Mucosa of gallbladder (tissue), 1 donor: ENCODE results near the gene KDM1B. TPM values are rescaled to one million over a fixed set of nuclear protein-coding genes. Genes with fewer than 3 reads are reported as not detected.
"Not testable (repeated sequence)": the region's sequence is repeated elsewhere in the genome, so short reads cannot be mapped to it uniquely, and the experiment has no call there.

Source experiments
- DNase-seq: peaks from one replicate; pipeline ENCODE4 v3.0.0-alpha.2; 2020; ENCODE audit warnings: low spot score
- total RNA-seq: library from RNA; stranded (reverse); gene quantifications from one replicate; pipeline ENCODE4 v1.2.1, GENCODE V29; 2021
- donor health status: DM: no; HTN: no; CAD: no.

The KDM1B gene
- total RNA-seq, 1 donor from 2014 or later, result 22.6 TPM

DNA sequence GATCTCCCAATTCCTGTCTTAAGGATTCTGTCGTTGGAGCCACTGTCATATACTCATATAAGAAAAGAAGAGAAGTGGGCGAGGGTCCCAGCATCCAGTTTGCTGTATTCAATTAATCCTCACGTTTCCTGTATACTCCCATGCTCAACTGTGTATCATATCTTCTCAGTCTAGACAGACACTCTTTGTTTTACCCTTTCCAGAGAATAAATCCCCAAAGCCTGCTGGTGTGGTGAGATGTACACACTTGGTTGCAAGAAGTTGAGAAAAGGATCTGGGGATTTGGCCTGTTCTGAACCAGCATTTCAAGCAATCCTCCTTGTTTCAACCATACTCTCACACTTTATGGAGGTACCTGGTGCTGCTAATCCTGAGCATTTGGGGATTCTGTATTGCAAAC is 3.4 kb upstream of the KDM1B start:
- no peak for DNase-seq

DNA sequence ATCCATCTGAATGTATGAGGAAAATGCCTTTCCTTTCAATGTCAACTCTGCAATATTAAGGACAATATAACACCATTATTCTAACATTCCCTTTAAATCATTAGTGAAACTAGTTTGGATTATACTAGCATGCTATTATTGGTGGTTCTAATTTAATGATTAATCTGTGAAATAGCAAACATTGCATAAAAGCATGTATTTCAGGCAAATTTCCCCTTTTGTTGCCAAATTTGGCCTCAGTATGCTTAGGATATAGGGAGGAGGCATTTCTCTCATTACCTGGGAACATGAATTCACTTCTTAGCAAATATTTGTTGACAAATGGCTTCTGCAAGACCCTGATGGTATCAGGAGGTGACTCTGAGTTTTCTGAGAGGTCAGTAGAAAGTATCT is 1.9 kb upstream of the KDM1B start:
- no peak for DNase-seq

- DNase-seq, result peak; percentile 21
Observed at GRCh38 chr6:18154507-18155149, 594 bp upstream of the KDM1B start, which contains the start of gene TPMT. TSS of gene TPMT (minus strand) at chr6:18155077. CDS start at chr6:18149127, 5,950 bp downstream.

DNA sequence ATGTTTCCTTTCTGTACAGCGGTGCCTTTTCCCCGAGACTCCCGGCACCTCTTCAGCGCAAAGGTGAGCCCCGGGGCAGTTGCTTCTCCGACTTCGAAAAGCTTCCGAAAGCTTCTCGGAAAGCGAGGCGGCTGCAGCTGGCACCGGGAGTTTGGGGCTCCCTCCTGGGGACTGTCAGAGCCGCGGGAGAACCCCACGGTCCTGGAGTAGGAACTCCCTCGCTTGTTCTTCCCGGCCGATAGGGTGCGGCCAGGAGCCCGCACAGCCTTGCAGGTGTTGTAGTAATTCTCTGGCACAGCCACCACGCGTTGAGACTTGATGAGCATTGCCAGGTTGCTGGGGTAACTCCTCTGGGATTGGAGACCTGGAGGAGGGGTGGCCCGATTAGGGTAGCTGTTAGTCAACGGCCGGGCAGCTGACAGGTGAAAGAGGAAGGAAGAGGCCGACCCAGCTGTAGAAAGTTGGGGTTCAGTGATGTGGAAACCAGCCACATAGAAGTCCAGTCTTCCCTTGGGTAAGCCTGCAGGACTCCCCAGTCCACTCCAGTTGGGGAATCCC is 721 bp downstream of the KDM1B start:
- peak; percentile 67 for DNase-seq

GRCh38 chr6:18160911-18161310 is 5.7 kb downstream of the KDM1B start:
- no peak for DNase-seq

DNA sequence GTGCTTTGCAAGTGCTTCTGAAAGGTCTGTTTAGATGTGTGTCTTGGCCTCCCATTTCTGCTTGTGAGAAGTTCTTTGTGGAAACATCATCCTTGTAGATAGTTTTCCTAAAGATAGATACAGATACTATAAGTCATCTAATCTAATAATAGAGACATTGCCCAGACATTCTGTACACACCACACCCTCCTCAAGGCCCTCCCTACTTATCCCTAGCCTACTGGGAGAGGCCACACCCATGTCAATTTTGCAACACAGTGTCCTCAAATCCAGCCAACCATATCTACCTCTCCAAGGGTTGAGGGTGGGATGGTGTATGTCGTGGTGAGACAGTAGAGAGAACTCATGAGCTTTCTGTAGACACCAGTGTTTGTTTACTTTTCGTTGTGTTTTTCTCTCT is 6.2 kb downstream of the KDM1B start:
- DNase-seq, result no peak

DNA sequence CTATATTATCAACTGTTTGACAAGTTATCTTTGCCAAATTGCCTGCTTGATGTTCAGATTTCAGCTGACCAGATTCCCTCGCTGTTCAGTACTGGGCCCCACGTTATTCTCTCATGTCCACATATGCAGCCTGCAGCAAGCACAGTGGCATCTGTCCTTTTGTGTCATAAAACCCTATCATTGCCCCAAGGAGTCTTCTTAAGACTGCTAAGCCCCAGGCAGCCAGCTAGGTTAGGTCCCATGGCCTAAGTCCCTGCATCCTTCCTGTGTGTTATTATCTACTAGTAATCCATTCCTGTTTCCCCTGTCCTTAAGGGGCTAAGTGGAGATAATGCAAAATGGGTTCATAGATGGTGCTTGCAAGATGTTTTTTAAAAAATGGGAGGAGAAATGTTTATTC is 7.2 kb downstream of the KDM1B start:
- DNase-seq, result no peak

- no peak for DNase-seq
Observed at GRCh38 chr6:18165751-18166150, 10.5 kb downstream of the KDM1B start.

- no peak for DNase-seq
Observed at GRCh38 chr6:18166312-18167036, 11.3 kb downstream of the KDM1B start.

- DNase-seq, result no peak
Observed at GRCh38 chr6:18168264-18168663, 13.0 kb downstream of the KDM1B start.

DNA sequence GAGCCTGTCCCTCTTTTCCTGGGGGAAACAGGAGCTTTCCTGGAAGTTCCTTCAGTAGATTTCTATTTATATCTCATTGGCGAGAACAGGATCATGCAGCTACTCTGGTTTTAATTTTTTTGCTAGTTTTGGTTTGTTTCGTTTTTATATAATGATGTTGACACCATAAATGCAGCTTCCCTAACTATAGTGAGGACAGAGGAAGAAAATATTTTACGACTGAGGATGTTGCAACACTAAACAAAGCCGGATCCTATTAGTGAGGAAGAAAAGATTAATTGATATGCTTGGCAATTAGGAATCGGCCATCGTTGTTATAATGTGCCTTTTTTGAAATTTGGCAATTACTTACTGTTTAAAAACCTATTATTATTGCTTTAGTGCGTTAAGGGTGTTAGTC is 16.6 kb downstream of the KDM1B start:
- DNase-seq, result no peak

DNA sequence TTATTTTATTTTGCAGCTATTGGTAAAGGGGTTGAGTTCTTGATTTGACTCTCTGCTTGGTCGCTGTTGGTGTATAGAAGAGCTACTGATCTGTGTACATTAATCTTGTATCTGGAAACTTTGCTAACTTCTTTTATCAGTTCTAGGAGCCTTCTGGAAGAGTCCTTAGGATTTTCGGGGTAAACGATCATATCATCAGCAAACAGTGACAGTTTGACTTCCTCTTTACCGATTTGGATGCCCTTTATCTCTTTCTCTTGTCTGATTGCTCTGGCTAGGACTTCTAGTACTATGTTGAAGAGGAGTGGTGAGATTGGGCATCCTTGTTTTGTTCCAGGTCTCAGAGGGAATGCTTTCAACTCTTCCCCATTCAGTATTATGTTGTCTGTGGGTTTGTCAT is 21.0 kb downstream of the KDM1B start:
- not testable (repeated sequence) for DNase-seq

GRCh38 chr6:18177286-18177965 is 22.2 kb downstream of the KDM1B start:
- DNase-seq, result no peak

DNA sequence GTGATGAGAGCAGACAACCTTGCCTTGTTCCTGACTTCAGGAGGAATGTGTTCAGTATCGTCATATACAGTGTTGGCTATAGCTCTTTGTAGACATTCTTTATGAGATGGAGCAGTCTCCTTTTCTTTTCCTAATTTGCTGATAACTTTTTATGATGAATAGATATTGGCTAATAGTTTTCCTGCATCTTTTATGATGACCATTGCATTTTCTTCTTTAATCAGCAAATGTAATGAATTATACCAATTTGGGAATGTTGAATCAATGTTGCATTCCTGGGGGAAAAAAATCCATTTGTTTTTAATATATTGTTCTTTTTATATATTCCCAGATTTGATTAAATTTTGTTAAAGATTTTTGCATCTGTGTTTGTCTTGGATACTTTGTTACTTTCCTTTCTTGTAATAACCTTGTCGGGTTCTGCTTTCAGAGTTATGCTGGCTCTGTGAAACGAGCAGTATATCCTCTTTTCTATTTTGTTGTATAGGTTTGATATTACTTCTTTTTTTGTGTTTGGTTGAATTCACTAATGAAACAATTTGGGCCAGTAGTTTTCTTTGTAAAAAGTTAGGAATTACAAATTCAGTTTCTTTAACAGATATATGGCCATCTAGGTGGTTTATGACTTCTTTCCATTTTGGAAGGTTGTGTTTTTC is 23.9 kb downstream of the KDM1B start:
- DNase-seq, result no peak

GRCh38 chr6:18179770-18180356 is 24.6 kb downstream of the KDM1B start:
- no peak for DNase-seq

DNA sequence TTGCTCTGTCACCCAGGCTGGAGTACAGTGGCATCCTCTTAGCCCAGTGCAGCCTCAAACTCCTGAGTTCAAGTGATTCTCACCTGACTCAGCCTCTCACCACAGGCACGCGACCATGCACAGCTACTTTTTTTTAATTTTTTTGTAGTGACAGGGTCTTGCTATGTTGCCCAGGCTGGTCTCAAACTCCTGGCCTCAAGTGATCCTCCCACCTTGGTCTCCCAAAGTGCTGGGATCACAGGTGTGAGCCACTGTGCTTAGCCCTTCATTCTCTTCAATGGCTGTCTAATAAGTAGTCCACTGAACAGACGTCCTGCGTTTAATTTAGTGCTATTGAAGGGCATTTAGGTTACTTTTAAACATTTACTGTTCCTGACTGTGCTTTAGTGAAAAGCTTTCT is 27.3 kb downstream of the KDM1B start:
- DNase-seq, result no peak

- no peak for DNase-seq
Observed at GRCh38 chr6:18183766-18184165, 28.5 kb downstream of the KDM1B start.

DNA sequence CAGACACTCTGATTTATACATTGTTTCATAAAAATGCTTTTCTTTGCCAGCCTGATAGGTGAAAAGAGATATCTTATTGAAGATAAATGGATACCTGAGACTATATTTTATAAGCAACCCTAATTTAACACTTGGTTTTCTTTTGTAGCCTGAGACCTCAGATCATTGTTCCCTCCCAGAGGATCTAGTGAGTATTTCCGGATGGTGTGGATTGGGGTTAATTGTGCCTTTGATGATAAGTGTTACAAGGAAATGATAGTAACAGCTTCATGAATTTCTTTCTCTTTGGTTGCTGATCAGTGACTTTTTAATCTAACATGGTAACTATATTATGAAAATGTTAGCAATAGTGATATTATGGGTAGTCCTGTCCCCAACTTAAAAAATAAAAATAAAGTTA is 30.4 kb downstream of the KDM1B start:
- no peak for DNase-seq

GRCh38 chr6:18186033-18186432 is 30.8 kb downstream of the KDM1B start:
- DNase-seq, result no peak

DNA sequence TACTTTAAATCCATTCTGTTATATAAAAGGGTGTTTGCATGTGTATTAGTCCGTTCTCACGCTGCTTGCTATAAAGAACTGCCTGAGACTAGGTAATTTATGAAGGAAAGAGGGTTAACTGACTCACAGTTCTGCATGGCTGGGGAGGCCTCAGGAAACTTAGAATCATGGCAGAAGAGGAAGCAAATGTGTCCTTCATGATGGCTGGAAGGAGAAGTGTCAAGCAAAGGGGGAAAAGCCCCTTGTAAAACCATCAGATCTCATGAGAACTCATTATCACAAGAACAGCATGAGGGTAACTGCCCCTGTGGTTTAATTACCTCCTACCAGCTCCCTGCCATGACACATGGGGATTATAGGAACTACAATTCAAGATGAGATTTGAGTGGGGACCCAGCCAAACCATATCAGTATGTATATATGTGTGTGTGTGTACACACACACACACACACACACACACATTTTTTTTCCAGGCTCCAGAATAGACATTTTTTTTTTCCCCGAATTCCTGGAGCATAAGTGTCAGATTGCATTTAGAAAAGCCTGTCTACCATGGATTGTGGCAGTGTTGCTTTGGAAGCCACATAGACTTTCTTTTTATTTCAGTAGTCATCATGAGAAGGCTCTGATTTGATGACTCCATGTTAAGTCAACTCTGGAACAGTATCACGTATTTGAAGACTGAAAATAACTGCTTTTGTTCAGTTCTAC is 31.5 kb downstream of the KDM1B start:
- DNase-seq, result no peak

- no peak for DNase-seq
Observed at GRCh38 chr6:18187701-18188100, 32.5 kb downstream of the KDM1B start.
